ENCODE data around the gene ZNF300.
"Not testable (repeated sequence)": the region's sequence is repeated elsewhere in the genome, so short reads cannot be mapped to it uniquely, and the experiment has no call there.

The ZNF300 gene

GRCh38 chr5:150862070-150862469, 42.7 kb downstream of the ZNF300 start:
- H3K4me3 ChIP-seq (ENCODE audit: low read depth, low read length) = no peak overlapping the region
- TF ChIP-seq, protein P1, sequence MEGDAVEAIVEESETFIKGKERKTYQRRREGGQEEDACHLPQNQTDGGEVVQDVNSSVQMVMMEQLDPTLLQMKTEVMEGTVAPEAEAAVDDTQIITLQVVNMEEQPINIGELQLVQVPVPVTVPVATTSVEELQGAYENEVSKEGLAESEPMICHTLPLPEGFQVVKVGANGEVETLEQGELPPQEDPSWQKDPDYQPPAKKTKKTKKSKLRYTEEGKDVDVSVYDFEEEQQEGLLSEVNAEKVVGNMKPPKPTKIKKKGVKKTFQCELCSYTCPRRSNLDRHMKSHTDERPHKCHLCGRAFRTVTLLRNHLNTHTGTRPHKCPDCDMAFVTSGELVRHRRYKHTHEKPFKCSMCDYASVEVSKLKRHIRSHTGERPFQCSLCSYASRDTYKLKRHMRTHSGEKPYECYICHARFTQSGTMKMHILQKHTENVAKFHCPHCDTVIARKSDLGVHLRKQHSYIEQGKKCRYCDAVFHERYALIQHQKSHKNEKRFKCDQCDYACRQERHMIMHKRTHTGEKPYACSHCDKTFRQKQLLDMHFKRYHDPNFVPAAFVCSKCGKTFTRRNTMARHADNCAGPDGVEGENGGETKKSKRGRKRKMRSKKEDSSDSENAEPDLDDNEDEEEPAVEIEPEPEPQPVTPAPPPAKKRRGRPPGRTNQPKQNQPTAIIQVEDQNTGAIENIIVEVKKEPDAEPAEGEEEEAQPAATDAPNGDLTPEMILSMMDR (IDR thresholded peaks at IDR 0.05; ENCODE audit: low read depth, low read length) = no peak
- DNase-seq (ENCODE audit: low read depth, low spot score) = no peak
- in situ Hi-C loops (cut with HindIII; ENCODE audit: low sequenced_read_pairs) = no loop called here

DNA sequence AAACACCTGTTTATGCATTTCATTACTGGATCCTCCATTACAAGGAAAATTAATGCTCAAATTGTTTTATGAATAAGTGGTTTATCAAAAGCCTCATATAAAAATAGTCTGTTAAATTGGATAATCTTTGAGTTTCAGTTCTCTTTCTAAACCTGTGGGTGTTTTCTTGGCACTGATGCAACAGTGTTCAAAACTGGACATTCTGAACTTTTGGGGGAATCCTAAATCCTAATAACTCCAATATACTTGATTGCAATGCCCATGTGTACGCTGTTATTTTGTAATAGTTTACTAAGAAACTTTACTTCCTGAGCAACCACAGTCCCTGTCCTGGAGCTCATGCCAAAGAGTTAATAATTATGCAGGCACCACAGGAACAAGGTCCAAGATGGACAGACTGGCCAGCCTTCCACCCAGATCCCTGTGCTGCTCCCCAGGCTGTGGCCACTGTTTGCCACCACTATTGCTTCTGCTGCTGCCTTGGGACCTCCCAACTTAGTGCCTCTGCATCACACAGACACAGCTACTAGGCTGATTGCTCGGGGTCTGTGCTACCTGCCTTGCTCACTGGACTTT, 44.4 kb downstream of the ZNF300 start:
- H3K4me3 ChIP-seq (ENCODE audit: low read depth, low read length) = no peak overlapping the region
- in situ Hi-C loops (cut with HindIII; ENCODE audit: low sequenced_read_pairs) = no loop called here
- no peak for DNase-seq (ENCODE audit: low read depth, low spot score)
- TF ChIP-seq, protein P1 (IDR thresholded peaks at IDR 0.05; ENCODE audit: low read depth, low read length) = no peak

- in situ Hi-C loops (cut with HindIII; ENCODE audit: low sequenced_read_pairs); H3K4me3 ChIP-seq (ENCODE audit: low read depth, low read length); DNase-seq (ENCODE audit: low read depth, low spot score): not testable (repeated sequence)
Observed at GRCh38 chr5:150856700-150857099, 48.1 kb downstream of the ZNF300 start.

DNA sequence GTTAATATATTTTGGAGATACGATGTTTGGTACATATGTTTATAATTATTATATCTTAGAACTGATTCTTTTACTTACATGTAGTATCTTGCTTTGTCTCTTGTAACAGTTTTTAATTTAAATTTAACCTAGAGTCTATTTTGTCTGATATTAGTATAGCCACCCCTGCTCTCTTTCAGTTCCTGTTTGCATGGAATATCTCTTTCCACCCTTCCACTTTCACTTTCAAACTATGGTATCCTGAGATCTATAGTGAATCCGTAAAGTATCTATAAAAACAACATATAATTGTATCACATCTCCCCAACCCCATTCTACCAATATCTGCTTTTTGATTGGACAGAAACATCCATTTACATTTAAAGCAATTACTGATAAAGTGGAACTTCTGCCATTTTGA, 51.2 kb downstream of the ZNF300 start:
- no peak overlapping the region for H3K4me3 ChIP-seq (ENCODE audit: low read depth, low read length)
- TF ChIP-seq, protein P1 (IDR thresholded peaks at IDR 0.05; ENCODE audit: low read depth, low read length) = no peak
- in situ Hi-C loops (cut with HindIII; ENCODE audit: low sequenced_read_pairs) = no loop called here
- DNase-seq (ENCODE audit: low read depth, low spot score) = no peak

DNA sequence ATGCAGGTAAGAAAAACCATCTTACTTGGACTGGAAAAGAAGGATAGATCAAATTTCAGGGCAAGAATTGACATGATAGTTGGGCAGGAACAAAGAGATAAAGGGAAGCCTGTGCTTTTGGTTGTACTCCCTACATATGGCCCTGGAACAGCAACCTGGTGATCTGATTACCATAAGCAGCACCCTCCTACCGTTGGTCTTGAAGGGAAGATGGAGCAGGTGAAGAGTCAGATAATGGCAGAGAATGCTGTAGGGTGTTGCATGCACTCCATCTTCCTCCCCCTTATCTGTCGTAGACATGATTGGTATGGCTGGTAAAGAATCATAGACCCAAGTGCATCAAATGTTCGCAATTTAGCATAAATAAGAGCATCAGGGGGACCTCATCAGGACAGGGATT, 53.7 kb downstream of the ZNF300 start:
- TF ChIP-seq, protein P1 (IDR thresholded peaks at IDR 0.05; ENCODE audit: low read depth, low read length) = no peak
- DNase-seq (ENCODE audit: low read depth, low spot score) = no peak
- in situ Hi-C loops (cut with HindIII; ENCODE audit: low sequenced_read_pairs) = no loop called here
- no peak overlapping the region for H3K4me3 ChIP-seq (ENCODE audit: low read depth, low read length)

- TF ChIP-seq, protein P1 (IDR thresholded peaks at IDR 0.05; ENCODE audit: low read depth, low read length) = no peak
- in situ Hi-C loops (cut with HindIII; ENCODE audit: low sequenced_read_pairs) = no loop called here
- no peak for DNase-seq (ENCODE audit: low read depth, low spot score)
- H3K4me3 ChIP-seq (ENCODE audit: low read depth, low read length) = no peak overlapping the region
Observed at GRCh38 chr5:150848271-150848670, 56.5 kb downstream of the ZNF300 start.

DNA sequence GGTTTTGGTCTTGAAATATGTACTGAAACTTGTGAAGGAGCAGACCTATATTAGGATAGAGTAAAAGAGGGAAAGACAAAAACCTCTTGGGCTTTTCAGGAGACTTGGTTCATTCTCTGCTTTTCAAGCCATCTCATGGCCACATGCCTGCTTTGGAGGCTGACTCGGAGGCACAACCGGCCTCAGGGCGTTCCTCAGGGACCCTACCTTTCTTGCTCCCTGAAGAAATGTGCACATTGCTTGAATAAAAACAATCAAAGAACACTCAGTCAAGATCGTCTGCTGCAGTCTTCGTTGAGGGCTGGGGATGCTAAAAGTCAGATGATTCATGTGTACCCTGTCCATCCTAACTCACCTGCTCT, 57.5 kb downstream of the ZNF300 start:
- H3K4me3 ChIP-seq (ENCODE audit: low read depth, low read length) = no peak overlapping the region
- TF ChIP-seq, protein P1 (IDR thresholded peaks at IDR 0.05; ENCODE audit: low read depth, low read length) = no peak
- in situ Hi-C loops (cut with HindIII; ENCODE audit: low sequenced_read_pairs) = no loop called here
- no peak for DNase-seq (ENCODE audit: low read depth, low spot score)
